Neuronal stem cell (in vitro differentiated cells): ENCODE results near the gene RNF17.
A peak's percentile ranks its signal among the peaks of the same experiment; 100 is the strongest.

ENCODE experiments used
- DNase-seq: peaks from one replicate; pipeline ENCODE4 v3.0.0-alpha.2; 2013; ENCODE audit warnings: low spot score
- H2AFZ ChIP-seq: one replicate; pipeline ENCODE4 v1.6.1; 2013; ENCODE audit warnings: mild to moderate bottlenecking, low read length, inconsistent platforms
- H2AK5ac ChIP-seq: 2 replicates; pipeline ENCODE4 v1.6.1; 2013; ENCODE audit warnings: low read depth, mild to moderate bottlenecking, inconsistent platforms, low read length, moderate library complexity, mixed read lengths
- H2BK120ac ChIP-seq: 2 replicates; pipeline ENCODE4 v1.6.1; 2013; ENCODE audit warnings: low read depth, mild to moderate bottlenecking, inconsistent platforms, low read length, moderate library complexity, mixed read lengths
- H2BK12ac ChIP-seq: one replicate; pipeline ENCODE4 v1.6.1; 2013; ENCODE audit warnings: low read length, inconsistent platforms
- H2BK15ac ChIP-seq: 2 replicates; pipeline ENCODE4 v1.6.1; 2013; ENCODE audit warnings: mild to moderate bottlenecking, low read length, inconsistent platforms, mixed read lengths
- H2BK5ac ChIP-seq: one replicate; pipeline ENCODE4 v1.6.1; 2013; ENCODE audit warnings: inconsistent platforms, mild to moderate bottlenecking, low read length, moderate library complexity
- H3K14ac ChIP-seq: one replicate; pipeline ENCODE4 v1.6.1; 2013; ENCODE audit warnings: low read length, inconsistent platforms
- H3K18ac ChIP-seq: 2 replicates; pipeline ENCODE4 v1.6.1; 2013; ENCODE audit warnings: low read length, inconsistent platforms
- H3K23ac ChIP-seq: 2 replicates; pipeline ENCODE4 v1.6.1; 2013; ENCODE audit warnings: low read depth, mild to moderate bottlenecking, mixed read lengths, low read length, inconsistent platforms; ENCODE audit not compliant: poor library complexity
- H3K27ac ChIP-seq: replicated peaks from 3 replicates; pipeline ENCODE4 v1.5.1; 2013; ENCODE audit warnings: low read length, inconsistent platforms
- H3K27me3 ChIP-seq, 3 experiments: 2 replicates each; pipeline ENCODE4 v1.6.1; 2013; ENCODE audit warnings: low read length in 3 of 3, mild to moderate bottlenecking in 2 of 3, inconsistent platforms in 1 of 3, low read depth in 1 of 3, mixed read lengths in 1 of 3, moderate library complexity in 1 of 3; ENCODE audit not compliant: control insufficient read depth in 3 of 3, insufficient read depth in 3 of 3
- H3K36me3 ChIP-seq, 2 donors: replicated peaks in 1 of 2; 2 replicates each; pipeline ENCODE4 v1.6.1; 2013; ENCODE audit warnings: low read length in 2 of 2; ENCODE audit not compliant: control insufficient read depth in 2 of 2, insufficient read depth in 2 of 2
- H3K4ac ChIP-seq: 2 replicates; pipeline ENCODE4 v1.6.1; 2013; ENCODE audit warnings: inconsistent platforms, mild to moderate bottlenecking, low read length, moderate library complexity
- H3K4me1 ChIP-seq, 2 donors: 1 replicate in 1 of 2; 2 replicates in 1 of 2; pipeline ENCODE4 v1.6.1; 2013; ENCODE audit warnings: low read length in 2 of 2, low read depth in 1 of 2; ENCODE audit not compliant: control insufficient read depth in 2 of 2, insufficient read depth in 1 of 2
- H3K4me2 ChIP-seq: one replicate; pipeline ENCODE4 v1.6.1; 2013; ENCODE audit warnings: mild to moderate bottlenecking, low read length, inconsistent platforms; ENCODE audit not compliant: insufficient read depth, poor library complexity, severe bottlenecking
- H3K4me3 ChIP-seq, 2 donors: 2 replicates each; pipeline ENCODE4 v1.5.1; 2013; ENCODE audit warnings: low read length in 2 of 2, mild to moderate bottlenecking in 2 of 2, inconsistent platforms in 1 of 2, moderate library complexity in 1 of 2
- H3K79me1 ChIP-seq: one replicate; pipeline ENCODE4 v1.6.1; 2013; ENCODE audit warnings: low read depth, mild to moderate bottlenecking, inconsistent platforms, low read length, moderate library complexity
- H3K9ac ChIP-seq: one replicate; pipeline ENCODE4 v1.6.1; 2013; ENCODE audit warnings: mild to moderate bottlenecking, low read depth, low read length, inconsistent platforms; ENCODE audit not compliant: poor library complexity
- H3K9me3 ChIP-seq, 2 donors: replicated peaks in 1 of 2; 2 replicates each; pipeline versions ENCODE3 to v1.6.1; 2013; ENCODE audit warnings: low read length in 2 of 2, mild to moderate bottlenecking in 2 of 2, inconsistent platforms in 1 of 2, low read depth in 1 of 2, mixed read lengths in 1 of 2, moderate library complexity in 1 of 2; ENCODE audit not compliant: control insufficient read depth in 2 of 2, insufficient read depth in 1 of 2
- H4K8ac ChIP-seq: one replicate; pipeline ENCODE4 v1.6.1; 2013; ENCODE audit warnings: low read depth, mild to moderate bottlenecking, inconsistent platforms, low read length, moderate library complexity
- H4K91ac ChIP-seq: one replicate; pipeline ENCODE4 v1.6.1; 2013; ENCODE audit warnings: low read length, low read depth, mild to moderate bottlenecking, inconsistent platforms; ENCODE audit not compliant: poor library complexity
- WGBS, 2 donors: extraction: QIAGEN DNeasy Blood & Tissue Kit; methylation state at CpG; one replicate each; pipeline ENCODE4 v1.1.7; 2013; ENCODE audit warnings: missing lambda C conversion rate in 2 of 2, mixed read lengths in 1 of 2; ENCODE audit not compliant: insufficient read length in 2 of 2, insufficient replicate concordance in 1 of 2; ENCODE audit errors: extremely low coverage in 2 of 2; 5-methylcytosine and 5-hydroxymethylcytosine counted together

Gene RNF17

DNA sequence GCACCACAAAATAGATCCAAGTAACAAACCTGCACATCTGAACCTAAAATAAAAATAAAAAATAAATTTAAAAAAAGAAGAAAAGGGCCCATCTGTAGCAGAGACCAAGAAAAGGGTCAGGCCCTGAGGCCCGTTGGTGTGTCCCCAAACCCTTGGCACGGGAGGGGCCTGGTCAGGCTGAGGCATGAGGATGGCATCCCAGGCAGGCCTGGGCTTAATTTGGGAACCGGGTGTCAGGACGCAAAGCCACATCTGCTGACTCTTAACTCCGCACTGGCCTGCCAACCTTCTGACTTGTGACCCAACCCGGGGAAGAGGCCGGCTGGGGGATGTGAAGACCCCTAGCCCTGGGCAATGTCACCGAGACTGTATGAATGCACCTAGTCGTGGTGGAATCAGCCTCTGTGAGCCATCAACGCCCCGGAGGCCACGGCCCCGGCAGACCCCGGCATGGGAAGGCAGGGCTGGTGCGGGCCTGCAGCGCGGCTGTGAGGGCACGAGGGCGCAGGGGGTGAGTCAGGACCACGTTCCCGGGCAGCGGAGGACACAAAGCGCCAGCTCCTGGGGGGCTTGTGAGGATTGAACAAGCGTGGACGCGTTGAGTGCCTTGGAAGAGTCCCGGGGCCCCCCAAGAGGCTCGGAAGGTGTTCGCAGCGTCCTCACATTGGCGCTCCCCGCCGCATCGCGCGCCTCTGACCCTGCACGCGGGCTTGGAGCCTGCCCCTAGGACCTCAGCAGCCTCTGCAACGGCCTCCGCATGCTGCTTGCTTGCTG is 45.6 kb upstream of the RNF17 start:
- no CpG with 5 or more reads among the region's 40 CpGs for WGBS, 2 donors
- Histone ChIP-seq H3K36me3 (no peaks in the 10 kb centered on the region), H2AFZ (no peak overlapping the region)

DNA sequence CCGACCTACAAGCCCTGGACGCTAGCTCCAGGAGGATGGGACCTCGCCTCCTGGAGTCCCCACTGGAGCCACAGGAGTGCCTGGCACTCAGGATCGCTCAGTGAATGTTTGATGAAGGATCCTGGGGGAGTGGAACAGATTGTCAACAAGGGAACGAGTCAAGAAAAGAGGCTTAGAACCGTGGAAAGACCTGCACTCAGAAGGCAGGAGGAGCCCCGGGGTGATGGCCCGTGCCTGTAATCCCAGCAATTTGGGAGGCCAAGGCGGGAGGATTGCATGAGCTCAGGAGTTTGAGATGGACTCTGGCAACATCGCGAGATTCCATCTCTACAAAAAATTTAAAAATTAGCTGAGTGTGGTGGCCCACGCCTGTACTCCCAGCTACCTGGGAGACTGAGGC is 44.8 kb upstream of the RNF17 start:
- Histone ChIP-seq H3K9ac (no peak overlapping the region), H3K4ac (no peak overlapping the region), H2AFZ (no peak overlapping the region), H2BK12ac (no peak overlapping the region), H3K36me3 (no peaks in the 10 kb centered on the region), H3K4me3 (no peak overlapping the region), H2BK15ac (no peak overlapping the region), H4K8ac (no peak overlapping the region), H3K4me2 (no peak overlapping the region), H3K9me3 (no peaks in the 10 kb centered on the region), H3K18ac (no peak overlapping the region), H3K4me1 (no peaks in the 10 kb centered on the region), H2BK5ac (no peak overlapping the region), H4K91ac (no peak overlapping the region), H3K79me1 (no peaks in the 10 kb centered on the region), H2AK5ac (no peak overlapping the region), H3K27ac (no peak overlapping the region), H2BK120ac (no peak overlapping the region), H3K14ac (no peak overlapping the region), H3K27me3 (no peaks in the 10 kb centered on the region), H3K23ac (no peak overlapping the region)
- no peak for DNase-seq
- WGBS, 2 donors: no CpG with 5 or more reads among the region's 12 CpGs

More for the DNA sequence above, 45.6 kb upstream of the RNF17 start:
- Histone ChIP-seq H2BK15ac (no peak overlapping the region), H4K91ac (no peak overlapping the region), H3K14ac (no peak overlapping the region), H3K4me2 (no peak overlapping the region), H4K8ac (no peak overlapping the region), H3K18ac (peak overlapping the region; percentile 84), H2BK120ac (no peak overlapping the region), H3K9ac (peak overlapping the region; percentile 53), H3K9me3 (no peaks in the 10 kb centered on the region), H3K4me3 (no peak overlapping the region), H2AK5ac (peak overlapping the region; percentile 1), H2BK5ac (no peak overlapping the region), H3K79me1 (no peaks in the 10 kb centered on the region), H3K4me1 (no peaks in the 10 kb centered on the region), H3K27me3 (no peaks in the 10 kb centered on the region), H3K4ac (no peak overlapping the region), H3K23ac (no peak overlapping the region), H3K27ac (no peak overlapping the region), H2BK12ac (no peak overlapping the region)
- DNase-seq: no peak

DNA sequence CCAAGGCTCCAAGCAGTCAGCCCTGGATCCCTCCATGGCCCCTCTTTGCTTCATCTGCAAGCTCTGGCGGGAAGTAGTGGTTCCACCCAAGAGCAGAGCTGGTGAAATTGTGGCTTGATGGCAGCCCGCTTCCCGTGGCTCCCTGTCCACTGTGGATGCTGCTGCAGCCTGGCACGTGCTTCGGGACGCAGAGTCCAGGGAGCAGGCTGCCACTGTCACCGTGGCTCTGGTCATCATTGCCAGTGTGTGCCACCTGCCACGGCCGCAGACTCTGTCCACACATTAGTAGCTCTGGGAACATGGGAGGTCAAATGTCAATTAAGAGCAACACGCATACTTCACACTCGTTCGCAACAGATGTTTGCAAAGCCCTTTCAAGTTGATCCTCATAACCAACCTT is 40.8 kb upstream of the RNF17 start:
- peak overlapping the region; percentile 5 for H3K18ac ChIP-seq
- no peaks in the 10 kb centered on the region for H3K79me1 ChIP-seq
- no peak overlapping the region for H4K91ac ChIP-seq
- no peak overlapping the region for H3K4me2 ChIP-seq
- no peak overlapping the region for H2BK5ac ChIP-seq
- no peak overlapping the region for H2BK120ac ChIP-seq
- H3K9me3 ChIP-seq: no peaks in the 10 kb centered on the region
- H3K23ac ChIP-seq: peak overlapping the region; percentile 34
- peak overlapping the region; percentile 86 for H3K14ac ChIP-seq
- H3K4ac ChIP-seq: no peak overlapping the region
- no peak overlapping the region for H3K27ac ChIP-seq
- no peak overlapping the region for H2BK12ac ChIP-seq
- H2AFZ ChIP-seq: no peak overlapping the region
- peak overlapping the region; percentile 14 for H3K9ac ChIP-seq
- no peak overlapping the region for H2AK5ac ChIP-seq
- no peaks in the 10 kb centered on the region for H3K36me3 ChIP-seq
- no peaks in the 10 kb centered on the region for H3K27me3 ChIP-seq
- no peak overlapping the region for H4K8ac ChIP-seq
- H3K4me3 ChIP-seq: no peak overlapping the region
- no peaks in the 10 kb centered on the region for H3K4me1 ChIP-seq
- H2BK15ac ChIP-seq: no peak overlapping the region
- WGBS, 2 donors: no CpG with 5 or more reads among the region's 12 CpGs
- DNase-seq: no peak

DNA sequence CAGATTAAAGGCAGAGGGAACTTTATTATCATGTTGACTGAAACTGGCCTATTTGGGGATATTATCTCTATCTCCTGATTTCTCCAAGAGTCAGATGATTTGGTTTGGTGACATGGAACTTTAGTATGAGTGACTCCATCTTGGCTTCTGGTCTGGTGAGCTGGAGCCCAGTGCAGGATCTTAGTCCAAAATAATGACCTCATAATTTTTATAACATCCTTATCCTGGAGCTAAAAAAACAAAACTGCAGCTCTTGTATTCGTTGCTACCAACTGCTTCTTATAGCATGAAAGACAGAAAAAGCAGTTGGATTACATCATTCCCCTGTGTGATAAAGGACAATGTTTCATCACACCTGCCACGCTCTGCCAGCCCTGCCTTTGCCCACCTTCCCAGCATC is 39.3 kb upstream of the RNF17 start:
- no peaks in the 10 kb centered on the region for H3K9me3 ChIP-seq
- H3K27me3 ChIP-seq: no peaks in the 10 kb centered on the region
- H3K23ac ChIP-seq: no peak overlapping the region

More for the DNA sequence above, 39.3 kb upstream of the RNF17 start:
- Histone ChIP-seq H3K18ac (no peak overlapping the region), H2AK5ac (no peak overlapping the region), H3K4me1 (no peaks in the 10 kb centered on the region), H3K9ac (no peak overlapping the region), H2BK5ac (no peak overlapping the region), H3K4me3 (no peak overlapping the region), H3K36me3 (no peaks in the 10 kb centered on the region), H3K4ac (no peak overlapping the region), H3K79me1 (no peaks in the 10 kb centered on the region), H4K91ac (no peak overlapping the region), H3K27ac (no peak overlapping the region), H2BK120ac (no peak overlapping the region), H3K14ac (no peak overlapping the region), H2BK12ac (no peak overlapping the region), H2BK15ac (no peak overlapping the region), H4K8ac (no peak overlapping the region), H2AFZ (no peak overlapping the region), H3K4me2 (no peak overlapping the region)
- no peak for DNase-seq
- WGBS, 2 donors: no CpG with 5 or more reads among the region's 2 CpGs
